Measurements from ENCODE around the gene TGFB1I1. TPM values are rescaled to one million over a fixed set of nuclear protein-coding genes. Genes with fewer than 3 reads are reported as not detected.
A peak's percentile ranks its signal among the peaks of the same experiment; 100 is the strongest.

Gene TGFB1I1
- total and polyA plus RNA-seq, 2 of the 13 experiments (the other 11 are each of a cell fraction or from before 2014, with no cell fraction given), result 0.80 to 2.9 TPM

GRCh38 chr16:31484491-31485171 is 12.7 kb downstream of the TGFB1I1 start (continued):
- no peak for TF ChIP-seq E2F2 (CRISPR knock-in tag; IDR thresholded peaks at IDR 0.05; ENCODE audit: borderline replicate concordance)
- TF ChIP-seq NR2F1 (CRISPR knock-in tag; IDR thresholded peaks at IDR 0.05), result peak in 1 of 2 experiments; percentile 8; a peak in 1 of 4 replicates
- TF ChIP-seq SNAPC2 (CRISPR knock-in tag; IDR thresholded peaks at IDR 0.05), result 0 out of 2 replicates have a peak, but pooled peaks have one; percentile 15
- 0 out of 2 replicates have a peak, but pooled peaks have one; percentile 37 for TF ChIP-seq FOSL2 (CRISPR knock-in tag; IDR thresholded peaks at IDR 0.05)
- TF ChIP-seq ZSCAN25 (CRISPR knock-in tag; IDR thresholded peaks at IDR 0.05), result peak; percentile 51; the same call in 1 of the 2 replicates
- TF ChIP-seq, protein P1, sequence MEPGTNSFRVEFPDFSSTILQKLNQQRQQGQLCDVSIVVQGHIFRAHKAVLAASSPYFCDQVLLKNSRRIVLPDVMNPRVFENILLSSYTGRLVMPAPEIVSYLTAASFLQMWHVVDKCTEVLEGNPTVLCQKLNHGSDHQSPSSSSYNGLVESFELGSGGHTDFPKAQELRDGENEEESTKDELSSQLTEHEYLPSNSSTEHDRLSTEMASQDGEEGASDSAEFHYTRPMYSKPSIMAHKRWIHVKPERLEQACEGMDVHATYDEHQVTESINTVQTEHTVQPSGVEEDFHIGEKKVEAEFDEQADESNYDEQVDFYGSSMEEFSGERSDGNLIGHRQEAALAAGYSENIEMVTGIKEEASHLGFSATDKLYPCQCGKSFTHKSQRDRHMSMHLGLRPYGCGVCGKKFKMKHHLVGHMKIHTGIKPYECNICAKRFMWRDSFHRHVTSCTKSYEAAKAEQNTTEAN (CRISPR knock-in tag; conservative IDR thresholded peaks at IDR 0.05), result 0 out of 2 replicates have a peak, but pooled peaks have one; percentile 40
- peak; percentile 61; the same call in 1 of the 2 replicates for TF ChIP-seq MAZ (IDR thresholded peaks at IDR 0.05; ENCODE audit: borderline replicate concordance, low read depth, low read length)
- 0 out of 2 replicates have a peak, but pooled peaks have one; percentile 44 for TF ChIP-seq MAZ (CRISPR knock-in tag; IDR thresholded peaks at IDR 0.05; ENCODE audit: low read depth)
- TF ChIP-seq ZNF230 (CRISPR knock-in tag; IDR thresholded peaks at IDR 0.05), result peak; percentile 49
- TF ChIP-seq SIN3A (IDR thresholded peaks at IDR 0.05; ENCODE audit: borderline replicate concordance, low read depth, low read length), result peak; percentile 52; the same call in 1 of the 2 replicates
- no peak for TF ChIP-seq ZNF317 (CRISPR knock-in tag; IDR thresholded peaks at IDR 0.05)
- peak; percentile 72; the same call in 1 of the 2 replicates for TF ChIP-seq ZFP91 (CRISPR knock-in tag; IDR thresholded peaks at IDR 0.05; ENCODE audit: borderline replicate concordance)
- TF ChIP-seq, protein P2, sequence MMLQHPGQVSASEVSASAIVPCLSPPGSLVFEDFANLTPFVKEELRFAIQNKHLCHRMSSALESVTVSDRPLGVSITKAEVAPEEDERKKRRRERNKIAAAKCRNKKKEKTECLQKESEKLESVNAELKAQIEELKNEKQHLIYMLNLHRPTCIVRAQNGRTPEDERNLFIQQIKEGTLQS (CRISPR knock-in tag; IDR thresholded peaks at IDR 0.05), result peak; percentile 25; the same call in 1 of the 2 replicates
- TF ChIP-seq, protein P3, sequence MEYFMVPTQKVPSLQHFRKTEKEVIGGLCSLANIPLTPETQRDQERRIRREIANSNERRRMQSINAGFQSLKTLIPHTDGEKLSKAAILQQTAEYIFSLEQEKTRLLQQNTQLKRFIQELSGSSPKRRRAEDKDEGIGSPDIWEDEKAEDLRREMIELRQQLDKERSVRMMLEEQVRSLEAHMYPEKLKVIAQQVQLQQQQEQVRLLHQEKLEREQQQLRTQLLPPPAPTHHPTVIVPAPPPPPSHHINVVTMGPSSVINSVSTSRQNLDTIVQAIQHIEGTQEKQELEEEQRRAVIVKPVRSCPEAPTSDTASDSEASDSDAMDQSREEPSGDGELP (IDR thresholded peaks at IDR 0.05; ENCODE audit: borderline replicate concordance, low read depth), result no peak
- TF ChIP-seq ZNF713 (CRISPR knock-in tag; IDR thresholded peaks at IDR 0.05), result 0 out of 2 replicates have a peak, but pooled peaks have one; percentile 91
- no peak for TF ChIP-seq SKIL (CRISPR knock-in tag; IDR thresholded peaks at IDR 0.05; ENCODE audit: borderline replicate concordance)
- TF ChIP-seq CTCF (CRISPR knock-in tag; IDR thresholded peaks at IDR 0.05), result peak; percentile 46
- peak; percentile 62 for TF ChIP-seq ZNF605 (CRISPR knock-in tag; IDR thresholded peaks at IDR 0.05)
